Stimulated activated CD8-positive, alpha-beta memory T cell treated with anti-CD3 and anti-CD28 coated beads, Interleukin-15, amount 100 ng/mL, for 24 hours (primary cell): ENCODE data around the gene WWOX.
"Not testable (repeated sequence)": the region's sequence is repeated elsewhere in the genome, so short reads cannot be mapped to it uniquely, and the experiment has no call there.

Source experiments
- DNase-seq: peaks from one replicate; pipeline ENCODE4 v3.0.0-alpha.2; 2020; ENCODE audit warnings: low read depth

The WWOX gene

GRCh38 chr16:78099271-78100111 is at the start of gene WWOX:
Gene WWOX, plus strand, starts transcription at chr16:78099654.
- peak; percentile 85 for DNase-seq

- DNase-seq, result no peak
Observed at GRCh38 chr16:78050734-78051400, 48.6 kb upstream of the WWOX start.

- no peak for DNase-seq
Observed at GRCh38 chr16:78057803-78058564, 41.5 kb upstream of the WWOX start.

GRCh38 chr16:78059806-78060205 is 39.6 kb upstream of the WWOX start:
- DNase-seq, result not testable (repeated sequence)

GRCh38 chr16:78060295-78060694 is 39.2 kb upstream of the WWOX start:
- no peak for DNase-seq

- DNase-seq, result no peak
Observed at GRCh38 chr16:78060809-78061208, 38.6 kb upstream of the WWOX start.

GRCh38 chr16:78065319-78065718 is 34.1 kb upstream of the WWOX start:
- DNase-seq, result no peak

- DNase-seq, result no peak
Observed at GRCh38 chr16:78069913-78070312, 29.5 kb upstream of the WWOX start.

- DNase-seq, result no peak
Observed at GRCh38 chr16:78072275-78072674, 27.2 kb upstream of the WWOX start.

- no peak for DNase-seq
Observed at GRCh38 chr16:78075800-78076199, 23.7 kb upstream of the WWOX start.

GRCh38 chr16:78081341-78081740 is 18.1 kb upstream of the WWOX start:
- no peak for DNase-seq

- DNase-seq, result no peak
Observed at GRCh38 chr16:78091419-78091818, 8.0 kb upstream of the WWOX start.

- DNase-seq, result no peak
Observed at GRCh38 chr16:78092758-78093157, 6.7 kb upstream of the WWOX start.

GRCh38 chr16:78094166-78094565 is 5.3 kb upstream of the WWOX start:
- no peak for DNase-seq

GRCh38 chr16:78094998-78095397 is 4.5 kb upstream of the WWOX start:
- DNase-seq, result no peak

GRCh38 chr16:78096386-78096785 is 3.1 kb upstream of the WWOX start:
- DNase-seq, result no peak

- no peak for DNase-seq
Observed at GRCh38 chr16:78097548-78097947, 1.9 kb upstream of the WWOX start.

- DNase-seq, result no peak
Observed at GRCh38 chr16:78098087-78098486, 1.4 kb upstream of the WWOX start.

- DNase-seq, result no peak
Observed at GRCh38 chr16:78098595-78099270, 721 bp upstream of the WWOX start.

GRCh38 chr16:78100112-78100467 is 636 bp downstream of the WWOX start:
- no peak for DNase-seq

GRCh38 chr16:78102122-78102660 is 2.7 kb downstream of the WWOX start:
- DNase-seq, result no peak

GRCh38 chr16:78102865-78103264 is 3.4 kb downstream of the WWOX start:
- no peak for DNase-seq
